Ascending aorta (tissue), 2 donors: ENCODE data around the gene POMT1. TPM values are rescaled to one million over a fixed set of nuclear protein-coding genes. Genes with fewer than 3 reads are reported as not detected.

Experiments used
- DNase-seq, 2 donors: peaks; one replicate each; pipeline ENCODE4 v3.0.0-alpha.2; 2019; ENCODE audit warnings: low spot score in 2 of 2
- H3K27ac ChIP-seq, 2 donors: fragments of 200-600 bp; sonication (generic); one replicate each; pipeline ENCODE4 v1.5.1; 2016 to 2017; ENCODE audit warnings: mild to moderate bottlenecking in 1 of 2
- H3K27me3 ChIP-seq: fragments of 200-600 bp; sonication (generic); one replicate; pipeline ENCODE4 v1.5.1; 2017
- H3K36me3 ChIP-seq, 2 donors: fragments of 200-600 bp; sonication (generic); one replicate each; pipeline ENCODE4 v1.5.1; 2016
- H3K4me1 ChIP-seq, 2 donors: fragments of 200-600 bp; sonication (generic); one replicate each; pipeline ENCODE4 v1.5.1; 2016 to 2017; ENCODE audit warnings: mild to moderate bottlenecking in 1 of 2
- H3K4me3 ChIP-seq, 2 donors: fragments of 200-600 bp; sonication (generic); one replicate each; pipeline ENCODE4 v1.5.1; 2016 to 2017; ENCODE audit warnings: mild to moderate bottlenecking in 1 of 2
- H3K9me3 ChIP-seq, 2 donors: fragments of 200-600 bp; sonication (generic); one replicate each; pipeline ENCODE4 v1.5.1; 2016
- CTCF ChIP-seq, 3 experiments: fragments of 200-600 bp in 2 of 3; fragments of 450-650 bp in 1 of 3; sonication (generic) in 2 of 3; IDR thresholded peaks; one replicate each; pipeline ENCODE4 v1.5.1; 2016 to 2019; ENCODE audit warnings: antibody characterized with exemption in 3 of 3, mild to moderate bottlenecking in 1 of 3, moderate library complexity in 1 of 3
- intact Hi-C: fragments of 100-400 bp; cut with DNase I; formaldehyde crosslinking; loops from one replicate; pipeline ENCODE4 v1.15.1; 2023
- total RNA-seq: library from RNA; depleted of rRNA; stranded (reverse); fragments of >200 nt; gene quantifications from one replicate; pipeline ENCODE4 v1.1.0, GENCODE V29; 2016

POMT1 gene
- total RNA-seq, 1 donor from 2014 or later, result 128 TPM

- Histone ChIP-seq H3K27me3 (no peaks in the 10 kb centered on the region), H3K9me3 (no peaks in the 10 kb centered on the region), H3K4me1 (no peaks in the 10 kb centered on the region), H3K36me3 (peaks cover 94 to 98% of the 10 kb centered on the region in 2 donors), H3K4me3 (no peak overlapping the region), H3K27ac (no peak overlapping the region)
- no peak for DNase-seq
- intact Hi-C loops, result no loop called here
- no peak for TF ChIP-seq CTCF (IDR thresholded peaks at IDR 0.05)
These were observed 16.8 kb upstream of the POMT1 start for GRCh38 chr9:131485728-131486422.

- intact Hi-C loops, result no loop called here
- Histone ChIP-seq H3K27me3 (no peaks in the 10 kb centered on the region), H3K27ac (no peak overlapping the region), H3K9me3 (no peaks in the 10 kb centered on the region), H3K36me3 (peaks cover 98 to 100% of the 10 kb centered on the region in 2 donors), H3K4me3 (no peak overlapping the region), H3K4me1 (no peaks in the 10 kb centered on the region)
- TF ChIP-seq CTCF (IDR thresholded peaks at IDR 0.05), result no peak
- DNase-seq, result no peak
These were observed 15.7 kb upstream of the POMT1 start for GRCh38 chr9:131487001-131487400.

GRCh38 chr9:131487621-131488031, 15.1 kb upstream of the POMT1 start:
- no peaks in the 10 kb centered on the region for H3K27me3 ChIP-seq
- no peak overlapping the region for H3K27ac ChIP-seq
- no peak overlapping the region for H3K4me3 ChIP-seq
- no peaks in the 10 kb centered on the region for H3K4me1 ChIP-seq
- no peak for TF ChIP-seq CTCF (IDR thresholded peaks at IDR 0.05)
- no peaks in the 10 kb centered on the region for H3K9me3 ChIP-seq
- DNase-seq, result no peak
- intact Hi-C loops, result no loop called here
- peaks cover 98 to 100% of the 10 kb centered on the region in 2 donors for H3K36me3 ChIP-seq

- Histone ChIP-seq H3K4me1 (no peaks in the 10 kb centered on the region), H3K36me3 (peaks cover 98 to 100% of the 10 kb centered on the region in 2 donors)
These were observed 12.2 kb upstream of the POMT1 start for GRCh38 chr9:131490514-131490913.

GRCh38 chr9:131491001-131491710, 11.6 kb upstream of the POMT1 start:
- Histone ChIP-seq H3K36me3 (peaks cover 98 to 100% of the 10 kb centered on the region in 2 donors), H3K4me3 (no peak overlapping the region), H3K4me1 (no peaks in the 10 kb centered on the region), H3K27ac (no peak overlapping the region), H3K27me3 (no peaks in the 10 kb centered on the region), H3K9me3 (no peaks in the 10 kb centered on the region)
- DNase-seq, result no peak
- TF ChIP-seq CTCF (IDR thresholded peaks at IDR 0.05), result no peak
- intact Hi-C loops, result no loop called here

More at GRCh38 chr9:131490514-131490913, 12.2 kb upstream of the POMT1 start:
- intact Hi-C loops, result no loop called here
- DNase-seq, result no peak
- Histone ChIP-seq H3K27ac (no peak overlapping the region), H3K9me3 (no peaks in the 10 kb centered on the region), H3K27me3 (no peaks in the 10 kb centered on the region), H3K4me3 (no peak overlapping the region)
- TF ChIP-seq CTCF (IDR thresholded peaks at IDR 0.05), result no peak
